CD1c-positive myeloid dendritic cell (primary cell): ENCODE results near the gene RAB40B.
"Not testable (repeated sequence)": the region's sequence is repeated elsewhere in the genome, so short reads cannot be mapped to it uniquely, and the experiment has no call there.

Experiments
- DNase-seq: peaks from one replicate; pipeline ENCODE4 v3.0.0-alpha.2; 2016; ENCODE audit errors: extremely low spot score

The RAB40B gene, protein sequence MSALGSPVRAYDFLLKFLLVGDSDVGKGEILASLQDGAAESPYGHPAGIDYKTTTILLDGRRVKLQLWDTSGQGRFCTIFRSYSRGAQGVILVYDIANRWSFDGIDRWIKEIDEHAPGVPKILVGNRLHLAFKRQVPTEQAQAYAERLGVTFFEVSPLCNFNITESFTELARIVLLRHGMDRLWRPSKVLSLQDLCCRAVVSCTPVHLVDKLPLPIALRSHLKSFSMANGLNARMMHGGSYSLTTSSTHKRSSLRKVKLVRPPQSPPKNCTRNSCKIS

DNA sequence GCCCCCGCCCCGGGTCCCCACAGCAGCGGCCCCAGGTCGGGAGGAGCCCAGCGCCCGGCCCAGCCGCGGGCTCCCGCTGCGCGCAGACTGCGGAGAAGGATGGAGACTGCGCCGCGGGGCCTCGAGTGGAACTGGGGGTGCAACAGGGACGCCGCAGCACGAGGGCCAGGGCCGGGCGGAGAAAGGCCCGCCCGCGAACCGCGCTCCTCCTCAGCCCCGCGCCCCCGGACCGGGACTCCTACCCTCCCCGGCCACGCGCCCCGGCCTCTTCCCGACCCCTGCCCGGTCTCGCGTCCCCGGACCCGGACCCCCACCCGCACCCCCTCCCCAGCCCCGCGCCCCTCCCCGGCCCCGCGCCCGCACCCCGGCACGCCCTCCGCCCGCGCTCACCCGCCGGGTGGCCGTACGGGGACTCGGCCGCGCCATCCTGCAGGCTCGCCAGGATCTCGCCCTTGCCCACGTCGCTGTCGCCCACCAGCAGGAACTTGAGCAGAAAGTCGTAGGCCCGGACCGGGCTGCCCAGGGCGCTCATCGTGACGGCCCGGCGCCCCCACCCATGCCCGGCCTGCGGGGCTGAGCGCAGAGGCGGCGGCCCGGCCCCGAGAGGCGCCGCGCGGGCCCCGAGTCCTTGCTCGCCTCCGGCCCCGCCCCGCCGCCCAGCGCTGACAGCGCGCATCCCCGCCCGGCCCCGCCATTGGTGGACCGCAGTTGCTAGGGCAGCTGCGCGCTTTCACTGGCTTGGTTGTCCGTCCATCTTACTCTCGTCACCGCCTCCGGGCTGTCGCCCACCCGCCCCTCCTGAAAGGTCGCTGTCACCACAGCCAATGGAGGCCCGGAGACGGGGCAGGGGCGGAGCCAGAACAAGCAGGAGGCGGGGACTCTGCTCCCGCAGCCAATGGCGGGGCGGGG is at the start of gene RAB40B:
TSS of gene RAB40B (minus strand) at position 634 of the 909 bp plus-strand sequence. CDS start at position 532, 102 bp downstream.
- peak; percentile 99 for DNase-seq

DNA sequence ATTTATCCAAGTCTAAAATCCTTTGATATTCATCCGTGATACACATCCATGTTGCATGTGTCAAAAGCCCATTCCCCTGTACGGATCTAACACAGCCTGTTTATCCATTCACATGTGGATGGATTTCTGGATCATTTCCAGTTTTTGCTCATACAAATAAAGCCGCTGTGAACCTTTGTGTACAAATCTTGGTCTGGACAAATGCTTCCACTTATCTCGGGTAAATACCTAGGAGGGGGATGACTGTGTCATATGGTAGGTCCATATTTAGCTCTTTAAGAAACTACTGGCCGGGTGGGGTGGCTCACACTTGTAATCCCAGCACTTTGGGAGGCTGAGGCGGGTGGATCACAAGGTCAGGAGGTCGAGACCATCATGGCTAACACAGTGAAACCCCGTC is 47.0 kb upstream of the RAB40B start:
- no peak for DNase-seq

DNA sequence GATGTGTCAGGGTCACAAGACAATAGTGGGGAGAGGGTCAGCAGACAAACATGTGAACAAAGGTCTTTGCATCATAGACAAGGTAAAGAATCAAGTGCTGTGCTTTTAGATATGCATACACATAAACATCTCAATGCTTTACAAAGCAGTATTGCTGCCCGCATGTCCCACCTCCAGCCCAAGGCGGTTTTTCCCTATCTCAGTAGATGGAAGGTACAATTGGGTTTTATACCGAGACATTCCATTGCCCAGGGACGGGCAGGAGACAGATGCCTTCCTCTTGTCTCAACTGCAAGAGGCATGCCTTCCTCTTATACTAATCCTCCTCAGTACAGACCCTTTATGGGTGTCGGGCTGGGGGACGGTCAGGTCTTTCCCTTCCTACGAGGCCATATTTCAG is 46.2 kb upstream of the RAB40B start:
- DNase-seq: not testable (repeated sequence)

DNA sequence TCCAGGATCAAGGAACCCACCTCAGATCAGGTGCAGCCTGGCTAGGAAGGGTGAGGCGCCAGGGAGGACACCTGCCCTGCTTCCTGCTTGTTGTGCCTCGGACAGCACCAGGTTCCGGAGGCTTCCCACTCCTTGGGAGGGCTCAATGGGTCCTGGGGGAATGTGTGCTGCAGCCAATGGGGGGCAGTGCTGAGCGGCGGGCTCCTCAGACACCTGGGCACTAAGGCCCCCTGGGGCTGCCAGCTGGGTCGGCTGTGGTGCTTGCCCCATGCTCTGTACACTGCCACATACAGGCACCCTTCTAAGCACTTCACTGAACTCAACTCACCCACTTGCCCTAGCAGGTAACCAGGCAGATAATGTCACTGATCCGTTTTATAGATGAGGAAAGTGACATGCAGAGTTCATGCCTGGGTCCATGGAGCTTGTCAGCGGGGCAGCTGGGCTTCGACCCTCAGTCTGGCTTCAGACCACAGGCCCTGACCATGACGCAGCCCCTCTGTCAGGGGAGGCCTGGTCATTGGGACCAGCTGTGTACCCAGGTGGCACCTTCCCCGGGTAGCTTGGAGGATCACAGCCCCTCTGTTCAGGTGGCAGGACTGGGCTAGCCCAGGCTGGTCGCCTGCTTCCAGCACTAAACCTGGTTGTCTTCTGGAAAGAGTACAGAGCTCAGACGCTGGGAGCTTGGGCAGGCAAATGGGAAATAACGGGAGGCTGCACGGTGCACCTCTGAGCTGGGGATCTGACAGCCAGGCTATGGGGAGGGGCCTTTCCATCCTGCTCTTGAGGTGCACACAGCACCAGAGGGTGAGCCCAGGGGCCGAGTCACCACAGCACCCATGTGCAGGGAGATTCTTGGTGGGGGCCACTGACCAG is 45.1 kb upstream of the RAB40B start:
- no peak for DNase-seq

DNA sequence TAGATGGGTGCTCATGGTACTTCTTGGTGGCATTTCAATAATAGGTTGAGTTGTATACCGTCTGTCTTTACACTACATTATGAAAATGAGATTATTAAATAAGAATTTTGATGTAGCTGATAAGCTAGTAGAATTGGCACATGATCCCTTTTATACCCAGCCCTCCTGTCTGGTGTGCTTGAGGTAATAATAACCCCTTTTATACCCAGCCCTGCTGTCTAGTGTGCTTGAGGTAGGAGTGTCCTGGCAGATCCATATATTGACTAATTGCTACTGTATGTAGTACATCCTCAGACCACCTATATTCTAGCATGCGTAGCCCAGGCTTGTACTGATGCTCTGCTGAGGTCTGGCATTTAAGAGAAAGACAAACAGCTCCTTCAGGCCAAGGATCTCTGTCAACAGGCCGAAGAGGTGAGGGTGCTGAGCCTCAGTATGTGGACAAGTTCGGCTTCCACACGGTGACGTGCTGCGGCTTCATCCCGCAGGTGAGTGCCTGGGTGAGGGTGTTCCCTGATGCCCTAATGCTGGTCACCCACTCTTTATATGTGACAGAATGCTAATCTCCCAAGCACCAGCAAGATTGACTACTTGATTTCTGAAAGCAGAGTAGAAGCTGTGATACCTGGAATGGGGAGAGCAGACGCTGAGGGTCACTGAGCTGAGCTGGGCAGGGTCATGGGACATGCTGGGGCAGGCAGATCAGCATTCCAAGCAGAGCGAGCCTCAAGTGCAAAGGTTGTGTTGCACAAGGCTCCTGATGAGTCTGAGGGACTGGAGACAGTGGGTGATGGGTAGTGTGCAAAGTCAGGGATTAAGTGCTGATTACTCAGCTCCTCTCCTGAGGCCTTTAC is 42.6 kb upstream of the RAB40B start:
- DNase-seq: no peak

DNA sequence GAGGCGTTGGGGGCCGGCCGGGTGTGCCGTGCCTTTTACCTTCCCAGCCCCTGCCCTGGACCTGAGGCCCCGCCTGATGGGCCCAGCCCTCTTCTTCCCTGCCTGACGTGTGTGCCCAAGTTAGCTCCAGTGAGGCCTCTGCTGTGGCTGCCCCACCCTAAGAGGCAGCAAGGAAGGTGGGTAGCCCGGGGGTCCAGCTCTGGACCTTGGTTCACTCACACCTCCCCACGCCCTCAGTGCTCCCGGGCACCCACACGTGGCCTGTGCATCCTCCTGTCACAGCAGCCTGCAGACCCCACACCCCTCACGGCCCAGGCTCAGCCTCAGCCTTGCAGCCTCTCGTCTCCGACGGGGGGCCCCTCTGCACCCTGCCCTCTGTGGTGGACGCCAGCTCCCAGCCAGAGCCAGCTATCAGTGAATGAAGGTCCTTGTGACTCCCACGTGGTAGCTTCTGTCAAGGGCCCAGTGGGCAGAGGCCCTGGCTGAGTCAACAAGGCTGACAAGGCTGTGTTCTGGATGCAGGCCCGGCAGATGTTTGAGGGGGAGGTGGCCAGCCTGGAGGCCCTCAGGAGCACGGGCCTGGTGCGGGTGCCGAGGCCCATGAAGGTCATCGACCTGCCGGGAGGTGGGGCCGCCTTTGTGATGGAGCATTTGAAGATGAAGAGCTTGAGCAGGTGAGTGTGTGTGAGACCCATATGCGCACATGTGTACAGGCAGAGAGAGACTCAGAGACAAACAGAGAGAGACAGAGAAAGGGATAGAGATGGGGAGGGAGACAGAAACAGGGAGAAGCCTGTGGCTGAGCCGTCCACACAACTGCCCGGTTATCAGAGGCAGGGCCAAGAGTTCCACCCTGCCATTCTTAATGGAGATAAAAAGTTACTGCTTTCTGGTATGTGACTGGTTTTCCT is 39.7 kb upstream of the RAB40B start:
- DNase-seq: no peak

DNA sequence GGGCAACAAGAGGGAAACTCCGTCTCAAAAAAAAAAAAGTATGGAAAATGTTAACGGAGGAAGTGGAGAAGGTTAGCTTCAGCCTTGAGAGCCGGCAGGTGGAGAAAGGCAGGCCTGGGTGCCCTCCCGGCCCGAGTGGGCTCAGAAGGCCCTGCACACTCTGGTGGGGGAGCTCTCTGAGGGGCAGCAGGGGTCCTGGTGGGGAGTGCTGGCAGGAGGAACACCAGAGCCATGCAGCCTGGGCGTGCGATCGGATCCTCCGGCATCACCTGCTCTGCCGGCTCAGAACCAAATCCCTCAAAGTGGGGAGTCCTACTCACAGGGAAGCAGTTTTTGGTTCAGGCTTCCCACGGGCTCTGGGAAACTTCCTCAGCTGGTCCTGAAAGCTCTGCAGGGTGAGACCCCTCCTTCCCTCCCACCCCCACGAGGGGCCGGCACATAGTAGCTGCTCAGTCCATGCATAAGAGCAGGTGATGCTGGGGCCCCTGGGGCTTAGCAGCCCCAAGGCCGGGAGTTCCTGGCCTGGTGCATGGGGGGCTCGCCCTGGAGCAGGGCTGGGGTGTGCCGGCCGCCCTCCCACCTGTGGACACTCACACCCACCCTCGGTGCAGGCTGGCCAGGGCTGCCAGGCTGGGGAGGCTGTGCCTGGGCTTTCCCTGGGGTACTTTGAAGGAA is 38.1 kb upstream of the RAB40B start:
- no peak for DNase-seq

DNA sequence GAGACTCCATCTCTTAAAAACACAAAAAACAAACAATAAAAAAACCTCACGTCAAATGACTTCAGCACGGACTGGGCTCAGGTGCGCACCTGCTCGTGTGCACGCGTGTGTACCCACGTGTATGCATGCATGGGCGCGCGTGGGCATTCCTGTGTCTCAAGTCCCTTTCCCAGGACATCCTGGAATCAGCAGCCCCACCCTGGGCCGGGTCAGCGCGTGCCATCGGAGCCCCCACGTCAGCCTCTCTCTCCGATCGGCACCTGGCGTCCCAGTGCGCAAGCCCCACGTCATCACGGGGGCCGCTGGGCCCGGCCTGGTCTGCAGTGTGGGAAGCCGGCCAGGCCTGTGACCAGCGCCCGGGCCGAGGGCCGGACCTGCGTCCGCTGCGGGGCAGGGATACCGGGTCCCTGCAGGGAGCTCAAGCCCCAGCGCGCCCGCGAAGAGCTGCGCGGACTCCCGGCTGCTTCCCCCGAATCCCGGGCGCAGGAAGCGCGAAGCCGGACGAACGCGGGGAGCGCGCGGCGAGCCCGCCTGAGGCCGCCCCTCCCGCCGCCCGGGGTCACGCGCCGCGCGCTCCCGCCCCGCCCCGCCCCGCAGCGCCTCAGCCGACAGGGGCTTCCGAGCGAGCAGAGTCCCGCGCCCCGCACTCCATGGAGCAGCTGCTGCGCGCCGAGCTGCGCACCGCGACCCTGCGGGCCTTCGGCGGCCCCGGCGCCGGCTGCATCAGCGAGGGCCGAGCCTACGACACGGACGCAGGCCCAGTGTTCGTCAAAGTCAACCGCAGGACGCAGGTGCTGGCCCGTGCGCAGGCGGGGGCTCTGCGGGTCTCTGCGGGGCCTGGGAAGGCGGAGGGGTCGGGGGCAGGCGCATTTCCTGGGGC is 36.7 kb upstream of the RAB40B start, which contains the start of gene FN3K:
TSS of gene FN3K (plus strand) at position 629 of the 880 bp plus-strand sequence. CDS start at position 651, 22 bp downstream.
- DNase-seq: peak; percentile 37

DNA sequence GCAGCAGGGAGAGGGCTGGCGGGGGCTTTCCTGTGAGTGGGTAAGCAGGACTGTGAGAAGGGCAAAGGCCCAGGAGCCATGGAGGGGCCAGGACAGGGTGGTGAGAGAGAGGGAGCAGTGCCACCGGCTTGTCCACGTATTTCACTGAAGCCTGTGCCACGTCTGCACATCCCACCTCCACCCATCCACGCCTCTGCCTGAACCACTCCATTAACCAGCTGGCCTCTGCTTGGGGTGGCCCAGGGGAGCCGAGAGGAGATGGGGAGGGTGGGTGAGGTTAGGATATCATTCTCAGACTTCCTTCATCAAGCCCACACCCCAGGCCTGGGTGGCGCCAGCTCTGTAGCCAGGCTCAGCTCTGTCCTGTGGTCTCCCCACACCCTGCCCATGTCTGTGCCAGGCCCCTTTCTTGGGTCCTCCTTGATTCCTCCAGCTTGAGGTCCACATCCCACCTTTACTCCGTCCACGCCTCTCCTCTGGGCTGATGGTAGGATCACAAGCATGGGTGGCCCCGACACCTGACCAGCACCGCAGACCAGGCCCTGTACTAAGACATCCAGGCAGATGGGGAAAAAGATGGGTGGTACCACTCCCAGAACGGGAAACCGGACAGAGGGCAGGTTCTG is 33.7 kb upstream of the RAB40B start:
- no peak for DNase-seq

DNA sequence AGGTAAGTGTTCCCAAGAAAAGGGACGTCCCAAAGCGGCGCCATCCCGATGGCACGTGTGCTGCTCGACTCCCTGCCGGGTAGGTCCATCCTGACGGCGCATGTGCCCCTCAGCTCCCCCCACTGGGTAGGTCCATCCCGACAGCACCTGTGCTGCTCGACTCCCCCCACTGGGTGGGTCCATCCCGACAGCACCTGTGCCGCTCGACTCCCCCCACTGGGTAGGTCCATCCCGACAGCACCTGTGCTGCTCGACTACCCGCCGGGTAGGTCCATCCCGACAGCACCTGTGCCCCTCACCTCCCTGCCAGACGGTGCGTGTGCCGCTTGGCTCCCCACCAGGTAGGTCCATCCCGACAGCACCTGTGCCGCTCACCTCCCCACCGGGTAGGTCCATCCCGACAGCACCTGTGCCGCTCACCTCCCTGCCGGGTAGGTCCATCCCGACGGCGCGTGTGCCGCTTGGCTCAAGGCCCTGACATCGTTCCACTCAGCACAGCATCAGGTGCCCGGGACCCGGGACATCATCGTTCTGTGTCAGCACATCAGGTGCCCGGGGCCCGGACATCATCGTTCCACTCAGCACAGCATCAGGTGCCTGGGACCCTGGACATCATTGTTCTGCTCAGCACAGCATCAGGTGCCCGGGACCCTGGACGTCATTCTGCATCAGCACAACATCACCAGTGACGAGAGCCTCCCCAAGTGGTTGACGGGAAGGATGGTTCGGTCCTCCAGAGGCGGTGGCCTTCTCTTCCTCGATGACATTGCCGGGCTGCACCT is 31.2 kb upstream of the RAB40B start:
- no peak for DNase-seq

DNA sequence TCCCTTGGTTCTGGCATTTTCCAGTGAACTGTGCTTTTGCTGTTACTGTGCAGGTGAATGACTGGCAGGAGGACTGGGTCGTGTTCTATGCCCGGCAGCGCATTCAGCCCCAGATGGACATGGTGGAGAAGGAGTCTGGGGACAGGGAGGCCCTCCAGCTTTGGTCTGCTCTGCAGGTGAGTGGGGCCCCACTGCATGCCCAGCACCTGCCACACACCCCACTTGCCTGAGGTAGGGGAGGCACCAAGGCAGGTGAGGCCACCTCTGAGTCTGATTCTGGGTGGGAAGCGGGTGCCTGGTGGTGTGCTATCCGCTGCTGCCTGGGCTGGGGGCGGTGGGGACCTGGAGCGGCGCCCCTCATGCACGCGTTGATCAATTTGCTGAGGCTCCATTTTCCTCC is 27.9 kb upstream of the RAB40B start:
- no peak for DNase-seq

DNA sequence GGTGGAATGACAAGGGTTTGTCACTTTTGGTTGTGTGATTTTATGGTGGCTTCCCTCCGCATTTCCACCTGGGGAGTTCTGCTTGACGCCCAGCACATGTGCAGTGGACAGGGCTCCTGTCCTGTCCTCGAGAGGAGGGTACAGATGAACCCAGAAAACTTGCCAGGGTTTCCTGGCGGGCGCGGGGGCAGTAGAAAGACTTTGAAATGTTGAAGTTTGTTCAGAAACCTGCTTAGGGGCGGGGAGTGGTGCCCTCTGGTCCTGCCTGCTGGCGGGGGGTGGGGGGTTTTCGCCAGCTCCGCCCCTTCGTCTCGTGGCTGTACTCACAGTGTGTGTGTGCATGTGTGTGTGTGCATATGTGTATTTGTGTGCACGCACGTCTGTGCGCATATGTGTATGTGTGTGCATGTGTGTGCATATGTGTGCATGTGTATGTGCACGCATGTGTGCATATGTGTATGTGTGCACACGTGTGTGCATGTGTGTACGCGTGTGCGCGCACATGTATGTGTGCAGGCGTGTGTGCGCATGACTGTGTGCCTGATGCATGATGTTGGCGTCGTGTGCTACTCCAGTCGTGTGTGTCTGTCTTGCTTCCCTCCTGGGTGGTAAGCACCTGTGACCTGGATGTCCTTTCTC is 24.8 kb upstream of the RAB40B start:
- no peak for DNase-seq

DNA sequence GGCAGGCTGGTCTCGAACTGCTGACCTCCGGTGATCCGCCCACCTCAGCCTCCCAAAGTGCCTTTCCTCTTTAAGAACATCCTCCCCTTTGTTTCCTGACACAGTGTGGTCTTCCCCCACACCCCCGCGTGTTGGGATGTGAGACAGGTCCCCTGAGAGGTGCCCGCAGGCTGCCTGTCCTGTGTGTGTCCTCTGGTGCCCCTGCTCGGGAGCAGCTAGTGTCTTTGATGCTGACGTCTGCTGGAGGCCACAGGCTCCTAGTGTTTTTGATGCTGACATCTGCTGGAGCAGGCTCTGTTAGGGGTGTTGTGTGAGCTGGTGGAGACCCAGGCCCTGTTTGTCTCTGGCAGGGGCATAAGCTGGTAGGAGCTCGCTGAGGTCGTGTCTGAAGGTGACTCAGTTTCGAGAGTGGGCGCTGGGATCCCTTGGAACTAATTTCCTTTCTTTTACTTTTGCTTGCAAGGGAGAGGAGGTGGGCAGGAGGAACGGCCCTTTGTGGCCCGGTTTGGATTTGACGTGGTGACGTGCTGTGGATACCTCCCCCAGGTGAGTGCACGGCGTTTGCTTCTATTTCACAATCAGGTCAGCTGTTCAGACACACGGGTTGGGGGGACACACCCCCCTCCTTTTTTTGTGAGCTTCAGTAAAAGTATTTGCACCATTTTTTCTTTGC is 24.0 kb upstream of the RAB40B start:
- no peak for DNase-seq

DNA sequence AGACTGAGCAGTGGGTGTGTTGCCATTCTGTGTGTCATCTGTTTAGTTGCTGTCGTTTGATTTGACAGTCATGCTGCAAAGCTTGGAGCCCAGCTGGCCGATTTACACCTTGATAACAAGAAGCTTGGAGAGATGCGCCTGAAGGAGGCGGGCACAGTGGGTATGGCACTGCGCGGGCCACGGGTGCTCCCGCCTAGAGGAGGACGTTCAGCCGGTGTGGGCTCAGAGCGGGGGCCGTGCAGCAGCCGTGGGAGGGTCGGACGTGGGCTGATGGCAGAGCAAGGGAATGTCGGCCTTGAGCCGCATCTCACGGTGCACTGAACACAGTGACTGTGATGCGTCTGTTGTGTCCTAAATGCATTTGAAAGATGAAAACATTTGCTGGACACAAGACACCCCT is 21.7 kb upstream of the RAB40B start:
- no peak for DNase-seq

DNA sequence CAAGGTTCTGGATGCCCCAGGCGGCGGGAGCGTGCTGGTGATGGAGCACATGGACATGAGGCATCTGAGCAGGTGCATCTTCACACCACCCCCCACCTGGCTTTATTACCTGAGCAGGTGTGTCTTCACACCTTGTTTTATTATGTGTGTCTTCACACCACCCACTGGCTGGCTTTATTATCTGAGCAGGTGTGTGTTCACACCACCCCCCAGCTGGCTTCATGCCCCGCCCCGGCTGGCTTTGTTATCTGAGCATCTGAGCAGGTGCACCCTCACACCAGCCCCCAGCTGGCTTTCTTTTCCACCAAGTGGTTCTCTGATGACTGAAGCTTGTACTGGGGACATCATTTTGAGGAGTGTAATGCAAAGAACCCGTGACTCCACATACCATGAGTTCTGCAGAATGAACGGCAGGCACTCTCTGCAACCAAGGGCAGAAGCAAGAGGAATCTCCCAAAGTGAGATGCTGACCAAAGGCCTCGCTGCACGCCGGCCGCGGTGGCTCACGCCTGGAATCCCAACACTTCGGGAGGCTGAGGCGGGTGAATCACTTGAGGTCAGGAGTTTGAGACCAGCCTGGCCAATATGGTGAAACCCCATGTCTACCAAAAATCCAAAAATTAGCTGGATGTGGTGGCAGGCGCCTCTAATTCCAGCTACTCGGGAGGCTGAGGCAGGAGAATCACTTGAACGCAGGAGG is 20.6 kb upstream of the RAB40B start:
- no peak for DNase-seq
